Stimulated activated CD8-positive, alpha-beta memory T cell treated with anti-CD3 and anti-CD28 coated beads, Interleukin-7, amount 100 ng/mL, for 1 hour (primary cell): Measurements from ENCODE around the gene IL20RA.
"Not testable (repeated sequence)": the region's sequence is repeated elsewhere in the genome, so short reads cannot be mapped to it uniquely, and the experiment has no call there.

Experiments
- DNase-seq, 2 donors: peaks; one replicate each; pipeline ENCODE4 v3.0.0-alpha.2; 2020; ENCODE audit warnings: low read depth in 2 of 2

IL20RA gene

DNA sequence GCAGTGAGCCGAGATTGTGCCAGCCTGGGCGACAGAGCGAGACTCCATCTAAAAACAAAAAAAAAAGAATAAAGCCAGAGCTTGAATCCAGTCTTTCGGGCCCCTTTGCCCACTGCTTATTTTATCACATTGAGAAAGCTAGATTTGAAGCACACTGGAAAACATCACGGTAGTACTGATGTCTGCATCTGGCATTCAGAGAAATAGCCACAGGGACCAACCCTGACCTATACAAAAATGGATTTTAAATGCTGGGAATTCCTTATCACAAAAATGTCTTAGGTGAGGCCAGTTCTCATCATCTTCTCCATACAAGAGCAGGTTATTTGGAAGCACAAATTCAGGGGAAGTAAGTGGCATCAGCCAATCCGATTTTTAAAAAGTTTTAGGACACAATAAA is 73.2 kb downstream of the IL20RA start:
- no peak for DNase-seq

DNA sequence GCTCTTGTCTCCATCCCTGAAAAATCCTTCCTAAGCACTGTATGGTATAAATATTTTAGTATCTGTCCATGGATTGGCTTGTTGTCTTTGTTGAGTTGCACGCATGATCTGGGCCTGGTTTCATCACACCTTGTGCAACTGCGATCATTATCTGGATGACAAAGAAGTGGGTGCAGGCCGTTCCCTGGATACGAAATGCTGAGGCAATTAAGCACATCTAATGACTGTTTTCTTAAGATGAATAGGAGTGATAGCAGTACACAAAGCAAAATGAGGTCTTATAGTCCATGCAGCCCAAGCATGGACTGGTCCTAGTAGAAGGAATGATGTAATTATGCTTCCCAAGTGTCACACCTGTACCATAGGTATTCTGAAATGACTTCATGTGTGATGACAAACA is 74.8 kb downstream of the IL20RA start:
- no peak for DNase-seq

DNA sequence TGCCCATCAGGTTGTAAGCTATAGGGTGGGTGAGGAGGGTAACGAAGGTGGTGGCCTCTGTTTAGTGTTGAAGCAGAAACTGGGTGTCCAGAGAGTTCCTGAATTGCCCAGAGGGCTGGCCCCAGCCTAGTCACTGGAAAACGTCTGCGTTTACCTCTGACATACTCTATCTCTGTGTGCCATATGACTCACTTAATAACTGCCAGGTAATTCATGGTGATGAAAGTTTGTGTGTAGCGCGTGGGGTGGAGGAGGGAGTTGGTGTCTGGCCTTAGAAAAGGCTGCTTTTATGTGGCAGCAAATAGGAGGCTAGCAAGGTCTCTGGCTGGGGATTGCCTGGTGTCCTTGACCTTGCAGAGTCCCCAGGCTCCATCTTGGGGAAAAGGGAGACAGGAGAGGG is 75.3 kb downstream of the IL20RA start:
- DNase-seq: no peak

DNA sequence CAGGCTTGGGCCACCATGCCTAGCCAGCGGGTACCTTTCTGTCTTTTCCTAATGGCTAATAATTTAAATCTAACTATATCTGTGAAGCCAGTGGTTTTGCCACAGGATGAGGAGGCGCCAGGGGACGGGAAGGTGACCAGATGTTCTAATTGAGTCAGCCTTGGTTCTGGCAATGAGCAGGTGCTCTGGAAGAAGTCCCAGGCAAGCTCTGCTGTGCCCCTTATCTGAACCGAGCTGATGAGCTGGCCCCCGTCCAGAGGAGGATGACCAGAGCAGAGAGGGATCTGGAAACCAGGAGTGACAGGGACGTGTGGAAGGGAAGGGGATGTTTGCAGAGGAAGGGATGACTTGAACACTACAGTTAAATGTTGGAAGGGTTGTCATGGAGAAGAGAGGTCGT is 75.9 kb downstream of the IL20RA start:
- no peak for DNase-seq

DNA sequence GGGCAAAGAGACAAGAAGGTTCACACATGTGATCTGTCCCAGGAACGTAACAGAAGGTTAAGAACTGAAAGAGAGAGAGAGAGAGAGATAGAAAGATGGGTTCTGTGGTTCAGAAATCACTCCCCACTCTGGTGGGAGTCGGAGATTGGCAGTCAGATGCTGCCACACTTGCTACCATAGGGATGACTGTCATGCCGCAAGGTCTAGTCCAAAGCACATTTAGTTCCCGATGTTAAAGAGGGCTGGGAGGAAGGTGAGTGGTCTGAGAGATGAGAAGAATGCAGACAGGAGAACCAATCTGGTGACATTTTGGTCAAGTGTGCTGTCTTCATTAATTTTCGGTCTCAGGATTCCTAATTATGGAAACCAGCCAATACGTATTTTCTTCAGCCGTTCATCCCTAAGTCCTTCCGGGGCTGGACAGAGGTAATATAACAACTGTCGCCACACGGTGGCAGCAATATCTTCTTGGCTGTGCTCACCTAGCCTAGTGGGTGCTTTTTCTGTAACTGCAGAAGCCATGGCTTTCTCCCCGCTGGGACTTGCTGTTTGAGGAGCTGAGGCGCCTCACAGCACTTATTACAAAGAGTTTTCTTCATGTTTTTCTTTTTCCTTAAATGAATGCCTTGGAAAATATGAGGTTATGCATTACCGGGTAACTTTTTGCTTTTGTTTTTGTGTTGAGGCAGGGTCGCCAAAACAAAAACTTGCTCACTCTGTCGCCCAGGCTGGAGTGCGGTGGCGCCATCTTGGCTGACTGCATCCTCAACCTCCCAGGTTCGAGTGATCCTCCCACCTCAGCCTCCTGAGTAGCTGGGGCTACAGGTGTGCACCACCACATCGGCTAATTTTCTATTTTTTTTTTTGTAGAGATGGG is 76.7 kb downstream of the IL20RA start:
- peak; percentile 18 to 32 for DNase-seq

DNA sequence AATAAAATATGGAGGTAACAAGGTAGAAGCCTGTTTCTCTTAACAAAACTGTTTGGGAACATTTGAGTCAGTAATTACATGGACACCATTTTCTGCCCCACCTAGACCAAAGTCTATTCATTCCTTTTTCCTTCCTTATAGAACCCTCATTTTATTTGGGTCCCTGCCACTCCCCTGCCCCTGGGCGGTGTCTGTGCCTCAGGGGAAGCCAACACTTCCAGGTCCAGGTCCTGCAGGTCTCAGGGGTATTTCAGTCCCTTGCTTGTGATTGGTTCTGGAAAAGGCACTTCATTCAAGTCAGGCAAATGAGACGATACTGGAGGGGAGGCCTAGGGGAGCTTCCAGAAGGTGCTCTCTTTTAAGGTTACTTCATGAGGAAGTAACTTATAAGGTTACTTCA is 80.4 kb downstream of the IL20RA start:
- DNase-seq: no peak

DNA sequence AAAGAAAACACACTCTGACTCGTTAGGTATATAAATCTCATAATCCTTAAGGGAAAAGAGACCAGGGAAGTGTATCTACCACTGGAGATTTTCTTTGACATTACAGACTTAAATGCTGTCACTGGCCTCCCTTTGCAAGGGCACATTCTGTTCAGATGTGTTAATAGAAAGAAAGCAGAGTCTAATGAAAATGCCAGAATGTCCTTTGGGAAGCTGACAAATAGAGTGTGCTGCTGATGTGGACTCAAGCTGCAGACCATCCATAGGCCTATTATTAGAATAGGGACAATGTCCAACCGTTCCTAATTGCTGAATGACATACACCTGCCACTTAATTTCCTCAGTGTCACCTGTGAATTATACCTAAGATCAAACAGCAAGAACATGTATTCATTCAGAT is 81.5 kb downstream of the IL20RA start:
- DNase-seq: no peak

DNA sequence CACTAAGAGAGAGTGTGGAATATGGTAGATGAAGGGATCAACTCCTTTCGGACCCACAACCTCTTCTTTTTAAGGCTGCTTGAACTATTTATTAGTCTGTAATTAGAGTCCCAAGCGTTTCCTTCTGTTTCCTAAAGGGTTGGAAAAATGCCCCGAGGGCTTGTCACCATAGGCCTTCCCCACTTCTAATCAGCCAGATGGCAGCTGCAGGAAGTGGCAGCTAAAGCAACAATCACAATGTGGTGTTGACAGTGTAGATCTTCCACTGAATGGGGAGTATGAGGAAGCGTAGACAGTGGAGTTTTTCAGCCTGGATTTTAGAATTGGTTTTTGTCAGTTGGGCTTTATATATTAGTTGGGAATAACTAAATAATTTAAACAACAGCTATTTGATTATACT is 82.1 kb downstream of the IL20RA start:
- DNase-seq: no peak

DNA sequence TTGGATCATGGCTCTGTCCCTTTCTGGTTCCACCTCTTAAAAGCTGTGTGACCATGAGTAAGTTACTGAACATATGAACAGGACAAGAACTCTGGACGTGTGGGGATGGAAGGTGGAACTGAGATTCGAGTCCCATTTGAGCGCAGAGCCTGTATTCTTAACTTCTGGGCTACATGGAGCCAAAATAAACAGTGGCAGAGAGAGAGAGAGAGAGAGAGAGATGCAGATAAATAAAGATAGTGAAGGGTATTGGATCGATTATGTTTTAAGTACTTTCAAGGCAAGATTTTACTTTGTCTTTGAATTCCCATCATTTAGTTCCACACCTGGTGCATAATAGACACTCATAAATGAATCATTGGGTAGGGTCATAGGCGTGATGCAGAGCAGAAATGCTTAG is 82.9 kb downstream of the IL20RA start:
- DNase-seq: no peak

DNA sequence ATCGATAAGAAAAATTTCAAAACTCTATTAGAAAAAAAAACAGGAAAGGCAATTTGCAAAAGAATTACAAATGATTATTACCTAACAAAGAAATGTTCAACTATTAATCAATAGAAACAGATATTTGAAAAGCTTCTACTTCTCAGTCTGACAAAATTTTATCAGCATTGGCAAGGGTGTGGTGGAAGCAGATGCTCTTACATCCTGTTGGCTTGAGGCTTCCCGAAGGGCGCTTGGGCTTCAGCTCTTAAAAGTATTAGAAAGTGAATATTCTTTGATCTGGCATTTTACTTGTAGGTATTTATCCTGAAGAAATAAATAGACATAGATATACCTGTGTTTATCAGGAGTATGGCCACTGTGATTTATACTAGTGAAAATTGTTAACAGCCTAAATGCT is 84.0 kb downstream of the IL20RA start:
- no peak for DNase-seq

DNA sequence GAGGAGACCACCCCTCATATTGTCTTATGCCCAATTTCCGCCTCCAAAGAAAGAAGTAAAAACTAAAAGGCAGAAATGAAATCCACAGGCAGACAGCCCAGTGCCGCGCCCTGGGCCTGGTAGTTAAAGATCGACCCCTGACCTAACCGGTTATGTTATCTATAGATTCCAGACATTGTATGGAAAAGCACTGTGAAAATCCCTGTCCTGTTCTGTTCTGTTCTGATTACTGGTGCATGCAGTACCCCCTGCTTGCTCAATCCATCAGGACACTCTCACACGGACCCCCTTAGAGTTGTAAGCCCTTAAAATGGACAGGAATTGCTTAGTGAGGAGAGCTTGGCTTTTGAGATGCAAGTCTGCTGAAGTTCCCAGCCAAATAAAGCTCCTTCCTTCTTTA is 84.8 kb downstream of the IL20RA start:
- DNase-seq: not testable (repeated sequence)

DNA sequence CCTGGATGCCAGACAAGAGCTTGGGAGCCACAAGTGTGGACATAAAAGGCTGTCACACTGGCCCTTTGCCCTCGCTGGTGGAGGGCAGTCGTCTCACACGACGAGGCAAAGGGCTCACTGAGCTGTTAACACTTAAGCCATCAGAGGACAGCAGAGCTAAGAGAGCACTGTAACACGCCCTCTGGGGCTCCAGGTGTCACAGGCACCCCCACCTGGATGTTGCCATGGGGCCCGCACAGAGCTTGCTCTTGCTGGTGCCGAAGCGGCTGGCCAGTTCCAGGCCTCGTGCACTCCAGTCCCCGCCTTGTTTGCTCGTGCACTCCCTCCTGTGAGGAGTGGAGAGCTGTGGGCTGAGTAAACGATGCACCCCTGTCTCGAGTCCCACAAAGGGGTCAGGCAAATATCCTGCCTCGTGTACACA is 85.3 kb downstream of the IL20RA start:
- DNase-seq: no peak

DNA sequence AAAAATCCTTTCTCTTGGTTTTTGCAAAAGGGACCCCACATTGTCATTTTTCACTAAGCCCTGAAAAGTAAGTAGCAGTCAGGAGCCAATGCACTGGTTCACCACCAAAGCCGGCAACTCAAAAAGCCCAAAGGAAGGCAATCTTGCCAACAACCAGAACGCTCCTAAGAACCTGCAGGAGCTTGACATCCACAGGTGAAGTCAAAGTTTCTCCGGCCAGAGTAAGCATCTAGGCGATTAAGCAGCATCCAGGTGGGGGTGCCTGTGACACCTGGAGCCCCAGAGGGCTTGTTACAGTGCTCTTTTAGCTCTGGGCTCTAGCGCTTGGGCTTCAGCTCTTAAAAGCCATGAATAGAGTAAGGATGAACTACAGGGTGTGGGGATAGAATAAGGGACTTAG is 86.6 kb downstream of the IL20RA start:
- DNase-seq: no peak

DNA sequence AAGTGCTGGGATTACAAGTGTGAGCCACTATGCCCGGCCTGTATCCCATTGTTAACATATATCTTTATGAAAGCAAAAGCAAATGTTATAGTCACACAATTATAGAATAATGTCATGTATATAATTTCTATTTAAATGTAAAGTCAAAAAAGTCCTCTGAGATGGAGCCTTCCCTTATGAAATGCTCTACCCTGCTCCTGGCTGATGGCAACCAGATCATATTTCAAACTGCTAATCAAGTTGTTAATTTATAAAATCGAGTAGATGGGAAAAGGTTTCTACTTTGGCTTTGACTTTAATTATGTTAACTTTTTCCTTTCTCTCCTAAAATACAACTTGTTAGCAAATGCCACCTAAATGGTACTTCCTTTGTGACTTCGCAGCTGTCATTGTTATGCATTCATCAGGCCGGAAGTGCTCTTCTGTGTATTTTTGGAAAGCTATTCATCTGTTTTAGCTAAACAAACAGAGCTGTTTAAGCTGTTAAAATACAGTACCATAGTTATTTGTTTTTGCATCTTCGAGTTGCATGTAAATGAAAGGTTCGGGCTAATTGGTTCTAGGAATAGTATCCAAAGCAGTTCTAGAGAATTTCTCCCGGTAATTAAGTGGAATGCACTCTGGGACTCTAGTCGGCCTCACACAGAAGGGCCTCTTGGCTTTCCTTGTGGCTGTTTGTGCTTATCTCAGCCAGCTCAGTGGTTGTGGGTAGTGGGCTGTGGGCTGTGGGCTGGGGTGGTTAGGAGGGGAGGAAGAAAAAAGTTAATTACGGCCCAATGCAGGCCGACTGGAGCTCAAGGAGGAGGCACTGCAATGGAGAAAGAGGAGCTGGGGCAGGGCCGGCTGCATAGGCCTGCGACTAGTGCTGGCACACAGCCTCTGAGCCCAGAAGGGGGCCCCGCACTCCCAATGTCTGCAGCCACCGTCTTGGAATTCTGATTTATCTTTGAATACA is 87.9 kb downstream of the IL20RA start:
- no peak for DNase-seq

DNA sequence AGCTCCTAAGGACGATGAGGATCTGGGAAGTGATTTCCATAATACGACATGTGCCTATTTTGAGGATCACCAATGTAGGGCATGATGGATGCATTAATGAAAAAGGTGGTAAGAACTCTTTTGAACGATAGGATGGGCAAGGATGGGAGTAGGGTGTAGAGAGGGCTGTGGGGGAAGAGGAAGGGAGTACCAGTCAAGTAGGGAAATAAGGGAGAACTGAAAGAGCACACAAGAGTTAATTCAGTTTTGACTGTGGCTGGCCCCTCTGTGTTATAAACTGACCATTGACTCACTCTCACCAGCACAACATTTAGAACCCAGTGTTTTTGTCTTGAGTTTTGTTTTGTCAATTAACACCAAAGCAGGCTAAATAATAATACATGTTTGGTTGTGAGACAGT is 89.6 kb downstream of the IL20RA start:
- no peak for DNase-seq

DNA sequence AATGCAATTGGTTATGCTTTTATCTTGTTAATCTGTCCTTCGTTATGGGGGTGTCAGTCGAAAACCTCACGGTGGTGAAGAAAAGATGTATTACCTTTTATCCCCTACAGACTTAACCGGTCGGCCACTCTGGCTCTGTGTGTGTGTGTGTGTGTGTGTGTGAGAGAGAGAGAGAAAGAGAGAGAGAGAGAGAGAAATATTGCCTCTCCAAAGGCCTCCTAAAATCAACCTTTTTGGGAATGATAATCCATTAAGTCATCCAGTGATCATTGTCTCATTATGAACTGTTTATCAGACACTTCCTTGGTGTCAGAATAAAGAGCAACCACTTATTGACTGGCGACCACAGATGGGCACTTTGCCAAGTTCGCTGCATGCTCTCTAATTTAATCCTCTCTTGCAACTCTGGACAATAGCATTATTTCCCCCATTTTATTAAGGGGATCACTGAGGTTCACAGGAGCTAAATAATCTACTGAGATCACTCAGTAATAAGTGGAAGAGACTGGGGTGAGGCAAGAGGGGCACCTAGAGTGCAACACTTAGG is 92.0 kb downstream of the IL20RA start:
- DNase-seq: no peak

DNA sequence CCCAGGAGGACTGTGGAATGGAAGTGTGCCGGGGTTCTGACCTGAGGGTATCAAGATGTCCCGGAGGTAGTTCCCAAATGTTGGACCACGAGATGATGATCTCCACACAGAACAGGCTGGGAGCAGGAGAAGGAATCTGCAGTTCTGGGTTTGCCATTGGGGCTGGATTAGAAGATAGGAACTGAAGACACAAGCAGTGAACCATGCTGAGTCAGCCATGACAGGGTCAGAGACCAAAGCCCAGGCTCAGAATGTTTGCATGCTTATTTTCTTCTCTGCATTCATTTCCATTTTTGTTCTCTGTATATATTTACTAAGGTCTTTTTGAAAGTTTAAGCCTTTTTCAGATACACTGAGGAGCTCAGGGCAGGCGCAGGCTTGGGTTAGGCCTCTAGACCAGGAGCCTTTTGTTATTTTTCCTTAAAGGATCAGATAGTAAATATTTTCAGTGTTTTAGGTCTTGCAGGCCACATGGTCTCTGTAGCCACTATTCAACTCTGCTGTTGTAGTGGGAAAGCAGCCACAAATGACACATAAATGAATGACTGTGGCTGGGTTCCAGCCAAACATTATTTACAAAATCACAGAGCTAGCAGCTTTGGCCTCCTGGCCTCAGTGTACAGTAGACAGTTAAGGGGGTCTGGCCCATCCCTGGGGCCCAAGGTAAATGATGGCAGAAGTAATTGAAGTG is 94.2 kb downstream of the IL20RA start:
- DNase-seq: no peak
